Activated T-helper 1 cell treated with anti-CD3 and anti-CD28 coated beads, Interleukin-2, amount 50 U/mL, for 16 hours (primary cell): ENCODE measurements around the gene WIPF3.

Experiments used
- DNase-seq, 2 donors: peaks; one replicate each; pipeline ENCODE4 v3.0.0-alpha.2; 2020; ENCODE audit warnings: low read depth in 1 of 2, low spot score in 1 of 2

WIPF3 gene

DNA sequence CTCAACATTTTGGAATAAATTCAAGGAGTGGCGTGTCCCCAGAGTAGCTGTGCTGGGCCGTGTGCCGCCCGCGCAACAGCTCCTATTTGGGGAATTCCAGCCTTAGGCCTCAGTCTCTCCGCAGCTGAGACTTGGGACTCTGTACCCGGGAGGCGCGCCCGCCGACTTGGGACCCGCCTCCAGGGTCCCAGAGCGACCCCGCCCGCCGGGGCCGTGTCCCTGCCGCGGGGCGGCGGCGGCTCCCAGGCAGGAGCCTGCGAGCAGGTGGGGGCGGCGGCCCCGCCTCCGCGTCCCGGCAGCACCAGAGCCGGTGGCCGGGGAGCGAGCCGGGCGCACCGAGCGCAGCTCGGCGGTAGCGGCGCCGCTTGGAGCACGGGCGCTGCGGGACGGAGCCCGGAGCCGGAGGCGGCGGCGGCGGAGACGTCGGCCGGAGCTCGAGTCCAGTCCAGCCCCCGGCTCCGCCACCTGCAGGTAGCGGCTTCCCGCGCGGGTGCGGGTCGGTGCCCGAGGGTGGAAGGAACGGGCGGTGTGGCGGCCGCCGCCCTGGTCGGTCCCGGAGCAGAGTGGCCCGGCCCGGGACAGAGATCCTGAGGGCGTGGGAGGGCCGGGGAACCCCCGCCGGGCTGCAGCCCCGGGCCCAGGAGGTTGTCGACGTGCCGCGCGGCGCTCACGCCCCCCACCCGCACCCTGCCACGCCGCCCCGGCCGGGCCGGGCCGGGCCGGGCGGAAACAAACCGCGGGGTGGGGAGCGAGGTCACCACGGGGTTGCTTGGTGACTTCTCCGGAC, at the start of gene WIPF3:
TSS of gene WIPF3 (plus strand) at position 301 of the 787 bp plus-strand sequence. CDS start 28,217 bp downstream, outside the sequence.
- no peak for DNase-seq

- DNase-seq = no peak
Measured at GRCh38 chr7:29763266-29763665, 43.0 kb upstream of the WIPF3 start.

DNA sequence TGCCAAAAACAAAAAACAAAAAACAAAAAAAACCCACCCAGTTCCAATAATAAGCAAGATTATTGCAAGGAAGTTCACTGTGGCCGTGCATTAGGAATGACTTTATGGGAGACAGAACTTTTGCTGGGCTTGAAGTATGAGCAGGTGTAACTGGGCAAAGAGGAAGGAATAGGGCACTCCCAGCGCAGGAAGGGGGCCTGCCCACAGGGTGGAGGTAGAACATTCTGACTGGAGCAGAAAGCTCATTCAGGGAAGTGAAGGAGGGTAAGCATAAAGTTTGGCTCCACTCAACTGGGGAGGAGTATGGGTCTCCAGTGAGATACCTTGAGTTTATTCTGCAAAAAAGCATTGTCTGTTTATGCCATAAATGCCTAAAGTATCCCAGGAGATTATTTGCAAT, 42.1 kb upstream of the WIPF3 start:
- no peak for DNase-seq

- DNase-seq = no peak
Measured at GRCh38 chr7:29765490-29765889, 40.8 kb upstream of the WIPF3 start.

DNA sequence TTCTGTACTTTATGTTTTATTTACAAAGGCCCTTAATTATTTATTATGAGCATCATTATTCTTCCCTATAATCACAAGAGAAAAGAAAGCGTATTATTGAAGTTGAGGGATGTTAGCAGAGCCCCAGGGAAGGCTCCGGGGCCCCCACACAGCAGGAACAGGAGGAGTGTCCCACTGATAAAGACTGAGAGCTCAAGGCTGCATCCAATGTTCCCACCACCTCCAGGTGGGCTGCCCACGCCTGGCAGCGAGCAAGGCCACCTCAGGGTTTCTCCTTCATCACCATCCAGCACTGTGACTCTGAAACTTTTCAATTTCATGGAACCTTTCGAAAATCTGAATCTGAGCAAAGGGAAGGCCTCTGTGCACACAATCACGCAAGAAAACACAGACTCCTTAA, 35.9 kb upstream of the WIPF3 start:
- no peak for DNase-seq

DNA sequence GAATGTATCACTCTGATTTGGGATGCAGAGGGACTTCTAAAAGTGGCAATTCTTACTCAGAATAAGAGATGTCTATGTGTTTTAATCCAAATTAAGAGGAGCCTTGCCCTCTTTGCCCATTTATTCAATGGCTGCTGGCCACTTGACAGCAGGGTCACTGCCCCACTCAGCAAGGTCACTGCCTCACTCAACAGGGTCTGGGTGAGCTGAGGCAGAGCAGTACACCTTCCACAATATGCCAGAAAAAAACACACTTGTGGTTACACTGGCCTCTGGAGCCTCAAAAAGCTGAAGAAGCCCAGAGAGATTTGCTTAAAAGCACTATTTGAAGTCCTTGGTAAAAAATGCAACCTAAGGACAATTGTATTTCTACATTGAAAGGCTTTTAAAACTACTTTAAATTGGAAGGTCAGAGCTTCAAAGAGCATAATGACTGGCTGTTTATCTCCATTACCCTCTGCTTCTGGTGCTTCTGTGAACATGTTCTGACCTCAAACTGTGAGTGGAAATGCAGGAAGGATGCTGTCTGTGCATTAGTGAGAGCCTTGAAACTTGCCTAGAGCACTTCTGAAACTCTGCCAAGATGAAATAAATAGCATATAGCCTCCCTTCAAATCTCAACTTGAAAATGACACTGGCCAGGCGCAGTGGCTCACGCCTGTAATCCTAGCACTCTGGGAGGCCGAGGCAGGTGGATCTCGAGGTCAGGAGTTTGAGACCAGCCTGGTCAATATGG, 35.1 kb upstream of the WIPF3 start:
- DNase-seq = no peak

GRCh38 chr7:29779017-29779416, 27.3 kb upstream of the WIPF3 start:
- DNase-seq = no peak

DNA sequence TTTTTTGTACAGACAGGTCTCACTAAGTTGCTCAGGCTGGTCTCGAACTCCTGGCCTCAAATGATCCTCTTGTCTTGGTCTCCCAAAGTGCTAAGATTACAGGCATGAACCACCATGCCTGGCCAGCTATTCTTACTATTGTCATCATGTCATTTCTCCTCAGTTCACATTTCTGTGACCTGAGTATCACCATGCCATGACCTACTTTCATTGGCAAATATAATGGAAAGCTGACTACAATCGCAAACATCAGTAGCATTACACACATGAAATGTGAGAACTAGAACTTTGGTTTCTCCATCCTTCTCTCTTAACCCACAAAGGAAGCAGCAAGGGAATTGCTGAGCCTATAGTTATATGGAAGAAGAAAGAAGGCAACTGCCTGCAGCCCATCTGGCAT, 26.0 kb upstream of the WIPF3 start:
- no peak for DNase-seq

GRCh38 chr7:29783671-29784070, 22.6 kb upstream of the WIPF3 start:
- DNase-seq = no peak

GRCh38 chr7:29793507-29793906, 12.8 kb upstream of the WIPF3 start:
- DNase-seq = no peak

- DNase-seq = no peak
Measured at GRCh38 chr7:29794959-29795629, 11.2 kb upstream of the WIPF3 start.

GRCh38 chr7:29795696-29796580, 10.4 kb upstream of the WIPF3 start:
- DNase-seq = no peak

DNA sequence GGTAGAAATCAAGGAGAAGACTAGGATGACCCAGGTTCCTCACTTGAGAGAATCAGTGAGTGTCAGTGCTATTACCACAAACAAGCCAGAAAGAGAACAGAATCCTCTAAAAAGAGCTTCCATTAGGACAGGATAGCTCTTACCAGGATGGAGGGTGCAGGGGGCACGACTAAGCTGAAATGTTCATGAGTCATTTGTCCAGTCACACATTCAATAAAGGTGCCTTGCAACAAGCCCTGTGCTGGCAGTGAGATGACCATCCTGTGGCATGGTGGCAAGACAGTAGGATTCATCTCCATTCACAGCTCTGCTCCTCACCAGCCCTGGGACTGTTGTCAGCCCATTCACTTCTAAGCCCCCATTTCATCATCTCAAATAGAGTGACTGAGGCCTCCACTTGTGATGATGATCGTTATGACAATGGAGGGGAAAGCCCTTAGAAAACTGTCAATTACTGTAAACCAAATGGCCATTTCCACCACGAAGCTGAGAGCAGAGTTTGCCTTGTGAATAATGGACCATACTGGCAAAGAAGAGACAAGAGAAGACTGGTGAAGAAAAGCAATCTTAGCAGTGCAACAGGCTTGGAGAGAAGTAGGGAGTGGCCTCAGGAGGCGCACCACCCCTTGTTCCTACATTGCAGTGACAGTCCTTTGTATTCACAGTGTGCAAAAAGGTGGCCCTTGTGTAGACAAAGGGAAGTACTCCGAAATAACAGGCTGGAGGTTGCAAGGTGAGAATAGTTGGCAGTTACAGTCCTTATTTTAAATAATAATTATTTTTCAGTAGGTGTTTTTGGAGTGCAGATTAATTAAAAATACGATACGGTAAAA, 9.0 kb upstream of the WIPF3 start:
- DNase-seq = no peak

DNA sequence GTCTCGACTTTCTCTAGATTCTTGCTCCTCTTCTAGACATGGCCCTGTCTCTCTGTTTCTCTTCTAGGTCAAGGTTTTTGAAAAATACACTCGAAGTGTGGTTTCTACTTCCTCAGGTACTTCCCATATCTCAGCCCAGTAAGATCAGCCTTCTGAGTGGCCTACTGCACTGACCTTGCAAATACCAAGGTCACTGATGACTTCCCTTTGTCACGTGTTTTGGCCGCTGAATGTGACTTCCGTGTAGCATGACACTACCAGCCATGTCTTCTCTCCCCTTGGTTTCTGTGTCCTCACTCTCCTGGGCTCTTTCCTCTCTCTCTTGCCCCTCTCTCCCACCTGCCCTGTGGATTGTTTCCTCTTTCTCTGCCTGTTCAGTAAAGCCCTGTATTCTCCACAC, 7.9 kb upstream of the WIPF3 start:
- no peak for DNase-seq

GRCh38 chr7:29801929-29802328, 4.4 kb upstream of the WIPF3 start:
- no peak for DNase-seq

DNA sequence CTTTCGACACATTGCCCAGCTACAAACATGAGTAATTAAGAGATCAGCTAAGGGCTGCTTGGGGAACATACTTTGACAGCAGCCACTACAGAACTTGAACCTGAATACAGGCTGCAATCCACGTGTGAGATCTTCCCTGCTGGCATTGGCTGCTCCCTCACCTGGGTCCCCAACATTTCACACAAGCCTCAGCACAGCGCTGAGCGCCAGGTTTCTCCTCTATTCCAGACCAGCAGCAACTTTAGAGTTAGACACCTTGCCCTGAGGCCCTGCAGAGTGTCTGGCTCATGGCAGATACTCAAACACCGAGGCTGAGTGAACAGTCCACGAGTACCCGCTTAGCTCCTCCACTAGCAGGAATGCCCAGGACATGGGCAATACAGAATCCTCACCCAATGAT, 1.3 kb upstream of the WIPF3 start:
- no peak for DNase-seq

DNA sequence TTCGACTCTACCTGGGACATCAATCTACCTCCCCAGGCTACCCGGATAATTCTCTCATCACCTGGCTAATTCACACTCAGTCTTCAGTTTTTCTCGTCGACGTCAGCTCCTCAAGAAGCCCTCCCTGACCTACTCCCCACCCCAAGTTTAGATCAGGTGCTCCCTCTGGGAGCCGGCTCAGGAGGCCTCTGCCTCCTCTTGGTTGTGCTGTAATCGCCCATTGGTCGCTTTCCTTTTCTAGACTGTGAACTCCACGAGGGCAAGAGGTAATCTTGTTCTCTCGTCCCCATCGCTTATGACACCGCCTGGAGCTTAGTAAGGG, 461 bp upstream of the WIPF3 start:
- DNase-seq = no peak

DNA sequence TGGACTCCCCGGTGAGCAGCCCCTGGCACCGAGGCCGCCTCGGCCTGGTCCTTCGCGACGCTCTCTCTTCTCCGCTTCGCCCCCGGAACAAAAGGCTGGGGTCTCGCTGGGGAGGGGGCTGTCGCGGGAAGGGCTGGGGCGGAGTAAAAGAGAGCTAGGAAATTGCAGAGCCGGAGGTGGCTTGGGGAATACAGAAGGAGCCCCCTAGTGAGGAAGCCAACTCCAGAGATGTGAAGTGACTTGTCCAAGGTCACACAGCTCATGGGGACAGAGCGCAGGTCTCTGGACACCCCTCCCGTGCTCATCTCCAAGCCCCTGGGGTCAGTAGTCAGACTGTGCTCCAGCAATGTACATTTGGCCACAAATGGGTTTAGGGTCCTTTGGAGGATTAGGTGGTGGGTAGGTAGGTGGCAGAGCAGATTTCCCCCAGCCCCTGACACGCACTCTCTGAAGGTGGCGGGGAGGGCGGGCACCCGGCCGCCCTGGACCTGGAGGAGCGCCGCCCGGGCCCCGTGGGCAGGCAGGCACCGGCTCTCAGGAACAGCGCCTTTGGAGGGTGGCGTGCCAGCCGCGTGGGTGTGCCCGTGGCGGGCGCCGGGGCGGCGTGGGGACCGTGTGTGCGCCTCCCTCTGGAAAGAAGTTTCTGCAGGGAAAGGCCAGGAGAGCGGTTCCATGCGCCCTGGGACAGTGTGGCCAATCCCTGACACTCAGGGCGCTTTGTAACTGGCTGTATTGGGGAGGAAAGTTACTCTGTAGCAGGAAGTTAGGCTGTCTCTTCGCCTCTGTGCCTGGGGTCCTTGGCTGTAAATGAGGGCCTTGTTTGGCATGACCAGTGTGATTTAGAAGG, 910 bp downstream of the WIPF3 start:
- no peak for DNase-seq

DNA sequence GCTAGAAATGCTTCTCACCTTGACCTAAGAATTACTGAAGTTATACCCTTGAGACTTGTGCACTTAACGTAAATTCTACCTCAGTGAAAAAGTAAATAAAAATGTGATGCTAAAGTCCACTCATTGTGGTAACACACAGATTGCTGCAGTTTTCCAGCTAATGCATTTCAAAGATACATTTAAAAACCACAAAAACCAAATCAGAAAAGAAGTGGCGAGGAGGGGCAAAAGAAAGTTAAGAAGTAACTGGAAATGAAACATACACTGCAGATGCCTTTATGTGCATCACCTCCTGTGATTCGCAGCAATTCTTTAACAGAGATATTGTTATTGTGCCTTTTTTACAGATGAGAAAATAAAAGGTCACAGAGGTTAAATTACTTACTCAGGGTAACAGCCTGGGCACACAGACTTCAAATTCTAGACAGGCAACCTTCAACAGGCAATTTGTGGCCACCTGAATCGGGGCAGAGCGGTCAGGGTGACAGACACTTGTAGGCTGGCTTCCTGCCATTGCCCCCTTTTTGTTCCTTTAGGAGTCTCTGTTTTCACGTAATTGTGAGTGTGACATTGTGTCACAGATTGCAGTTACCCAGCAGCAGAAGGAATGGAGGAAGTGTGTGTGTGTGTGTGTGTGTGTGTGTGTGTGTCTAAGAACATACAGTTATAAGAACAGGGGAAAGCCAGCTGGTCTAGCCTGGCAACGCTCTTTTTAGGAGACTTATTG, 1.9 kb downstream of the WIPF3 start:
- DNase-seq = no peak
